GM23338 (cell line): ENCODE data around the gene TRIM67.

ENCODE experiments used
- EZH2 ChIP-seq: fragments of 200-600 bp; sonication (generic); IDR thresholded peaks from one replicate; pipeline ENCODE4 v1.8.0; 2017; ENCODE audit warnings: antibody characterized with exemption, mild to moderate bottlenecking, low read depth; ENCODE audit not compliant: unreplicated experiment
- ZNF114 ChIP-seq: fragments of 250-450 bp; sonication (Bioruptor Pico); IDR thresholded peaks from 2 replicates; pipeline ENCODE4 v1.5.0; 2020; ENCODE audit warnings: mild to moderate bottlenecking, moderate library complexity
- TF ChIP-seq, protein P1 (sequence below), 2 experiments: fragments of 200-600 bp in 1 of 2; sonication (generic) in 1 of 2; conservative IDR thresholded peaks; 2 replicates each; pipeline versions ENCODE4 v1.5.1 to v1.6.1; 2016 to 2017; ENCODE audit warnings: antibody characterized with exemption in 2 of 2, low read depth in 2 of 2, mild to moderate bottlenecking in 2 of 2, moderate library complexity in 1 of 2

DNA sequence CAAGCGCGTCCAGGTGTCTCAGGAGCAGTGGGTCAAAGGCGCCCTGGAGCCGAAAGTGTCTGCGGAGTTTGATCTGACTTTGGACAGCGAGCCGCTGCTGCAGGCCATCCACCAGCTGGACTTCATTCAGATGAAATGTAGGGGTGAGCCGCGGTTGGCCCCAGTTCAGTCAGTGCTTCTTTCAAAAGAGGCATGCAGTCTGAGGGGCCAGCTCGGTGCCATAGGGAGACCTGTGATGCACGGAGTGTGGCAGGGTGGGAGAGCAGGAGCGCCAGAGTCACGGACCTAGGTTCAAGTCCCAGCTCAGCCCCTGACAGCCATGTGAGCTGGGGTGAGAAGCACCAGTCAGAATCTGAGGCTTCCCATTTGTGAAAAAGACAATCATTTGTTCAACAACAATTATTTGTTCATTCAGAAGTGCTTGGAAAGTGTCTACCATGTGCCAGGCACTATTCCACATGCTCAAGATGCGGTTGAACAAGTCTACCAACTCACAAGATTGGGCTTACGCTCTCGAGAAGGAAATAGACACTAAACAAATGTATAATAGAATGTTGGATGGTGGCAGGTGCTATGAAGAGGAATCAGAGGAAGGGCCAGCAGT lies 39.6 kb downstream of the TRIM67 start:
- TF ChIP-seq, protein P1, sequence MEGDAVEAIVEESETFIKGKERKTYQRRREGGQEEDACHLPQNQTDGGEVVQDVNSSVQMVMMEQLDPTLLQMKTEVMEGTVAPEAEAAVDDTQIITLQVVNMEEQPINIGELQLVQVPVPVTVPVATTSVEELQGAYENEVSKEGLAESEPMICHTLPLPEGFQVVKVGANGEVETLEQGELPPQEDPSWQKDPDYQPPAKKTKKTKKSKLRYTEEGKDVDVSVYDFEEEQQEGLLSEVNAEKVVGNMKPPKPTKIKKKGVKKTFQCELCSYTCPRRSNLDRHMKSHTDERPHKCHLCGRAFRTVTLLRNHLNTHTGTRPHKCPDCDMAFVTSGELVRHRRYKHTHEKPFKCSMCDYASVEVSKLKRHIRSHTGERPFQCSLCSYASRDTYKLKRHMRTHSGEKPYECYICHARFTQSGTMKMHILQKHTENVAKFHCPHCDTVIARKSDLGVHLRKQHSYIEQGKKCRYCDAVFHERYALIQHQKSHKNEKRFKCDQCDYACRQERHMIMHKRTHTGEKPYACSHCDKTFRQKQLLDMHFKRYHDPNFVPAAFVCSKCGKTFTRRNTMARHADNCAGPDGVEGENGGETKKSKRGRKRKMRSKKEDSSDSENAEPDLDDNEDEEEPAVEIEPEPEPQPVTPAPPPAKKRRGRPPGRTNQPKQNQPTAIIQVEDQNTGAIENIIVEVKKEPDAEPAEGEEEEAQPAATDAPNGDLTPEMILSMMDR (conservative IDR thresholded peaks at IDR 0.05; ENCODE audit: low read depth in 2 of 2): no peak
- TF ChIP-seq EZH2 (no peak), ZNF114 (CRISPR knock-in tag) (no peak)
